ENCODE results near the gene CEACAM6. TPM values are rescaled to one million over a fixed set of nuclear protein-coding genes. Genes with fewer than 3 reads are reported as not detected.

CEACAM6 gene
- total RNA-seq, 1 donor from 2014 or later = 29.8 TPM

- Mint-ChIP-seq H3K27ac (no peak overlapping the region), H3K36me3 (no peaks in the 10 kb centered on the region), H3K4me3 (no peak overlapping the region), H3K9me3 (no peaks in the 10 kb centered on the region), H3K4me1 (ENCODE audit: unreplicated experiment) (no peaks in the 10 kb centered on the region), H3K27me3 (no peaks in the 10 kb centered on the region)
- no peak for DNase-seq (ENCODE audit: extremely low spot score, unreplicated experiment)
- TF ChIP-seq CTCF (conservative IDR thresholded peaks at IDR 0.05) = no peak
Observed at GRCh38 chr19:41808663-41809566, 53.6 kb downstream of the CEACAM6 start.

GRCh38 chr19:41810301-41810700, 55.0 kb downstream of the CEACAM6 start:
- no peaks in the 10 kb centered on the region for H3K27me3 Mint-ChIP-seq
- H3K4me3 Mint-ChIP-seq = no peak overlapping the region
- no peaks in the 10 kb centered on the region for H3K9me3 Mint-ChIP-seq
- no peak for DNase-seq (ENCODE audit: extremely low spot score, unreplicated experiment)
- no peaks in the 10 kb centered on the region for H3K4me1 Mint-ChIP-seq (ENCODE audit: unreplicated experiment)
- no peak for TF ChIP-seq CTCF (conservative IDR thresholded peaks at IDR 0.05)
- H3K27ac Mint-ChIP-seq = no peak overlapping the region
- H3K36me3 Mint-ChIP-seq = no peaks in the 10 kb centered on the region

- no peak overlapping the region for H3K27ac Mint-ChIP-seq
- H3K9me3 Mint-ChIP-seq = no peaks in the 10 kb centered on the region
- no peaks in the 10 kb centered on the region for H3K36me3 Mint-ChIP-seq
- H3K4me1 Mint-ChIP-seq (ENCODE audit: unreplicated experiment) = no peaks in the 10 kb centered on the region
- H3K4me3 Mint-ChIP-seq = no peak overlapping the region
- DNase-seq (ENCODE audit: extremely low spot score, unreplicated experiment) = no peak
- no peak for TF ChIP-seq CTCF (conservative IDR thresholded peaks at IDR 0.05)
- no peaks in the 10 kb centered on the region for H3K27me3 Mint-ChIP-seq
Observed at GRCh38 chr19:41811036-41811435, 55.7 kb downstream of the CEACAM6 start.

- Mint-ChIP-seq H3K4me3 (no peak overlapping the region), H3K9me3 (no peaks in the 10 kb centered on the region), H3K36me3 (no peaks in the 10 kb centered on the region), H3K4me1 (ENCODE audit: unreplicated experiment) (no peaks in the 10 kb centered on the region), H3K27me3 (no peaks in the 10 kb centered on the region), H3K27ac (no peak overlapping the region)
- DNase-seq (ENCODE audit: extremely low spot score, unreplicated experiment) = no peak
- TF ChIP-seq CTCF (conservative IDR thresholded peaks at IDR 0.05) = no peak
Observed at GRCh38 chr19:41811981-41812380, 56.7 kb downstream of the CEACAM6 start.

- Mint-ChIP-seq H3K27me3 (peaks cover 6% of the 10 kb centered on the region), H3K4me3 (no peak overlapping the region), H3K36me3 (no peaks in the 10 kb centered on the region), H3K4me1 (ENCODE audit: unreplicated experiment) (no peaks in the 10 kb centered on the region), H3K27ac (no peak overlapping the region), H3K9me3 (no peaks in the 10 kb centered on the region)
- no peak for TF ChIP-seq CTCF (conservative IDR thresholded peaks at IDR 0.05)
- DNase-seq (ENCODE audit: extremely low spot score, unreplicated experiment) = no peak
Observed at GRCh38 chr19:41813911-41814310, 58.6 kb downstream of the CEACAM6 start.

All from type B pancreatic cell (in vitro differentiated cells).